Renal pelvis (tissue), 4 donors: ENCODE results near the gene STBD1. TPM values are rescaled to one million over a fixed set of nuclear protein-coding genes. Genes with fewer than 3 reads are reported as not detected.
"Not testable (repeated sequence)": the region's sequence is repeated elsewhere in the genome, so short reads cannot be mapped to it uniquely, and the experiment has no call there.

ENCODE experiments used
- DNase-seq: peaks from one replicate; pipeline ENCODE4 v3.0.0-alpha.2; 2013
- polyA plus RNA-seq, 3 donors: library from polyadenylated mRNA; unstranded; fragments of 120-200 nt; gene quantifications; one replicate each; pipeline ENCODE4 v1.2.1, GENCODE V29; 2013; ENCODE audit not compliant: insufficient read length in 3 of 3

The STBD1 gene
- polyA plus RNA-seq, 3 donors, result 1.7 to 2.6 (median 2.0) TPM

DNA sequence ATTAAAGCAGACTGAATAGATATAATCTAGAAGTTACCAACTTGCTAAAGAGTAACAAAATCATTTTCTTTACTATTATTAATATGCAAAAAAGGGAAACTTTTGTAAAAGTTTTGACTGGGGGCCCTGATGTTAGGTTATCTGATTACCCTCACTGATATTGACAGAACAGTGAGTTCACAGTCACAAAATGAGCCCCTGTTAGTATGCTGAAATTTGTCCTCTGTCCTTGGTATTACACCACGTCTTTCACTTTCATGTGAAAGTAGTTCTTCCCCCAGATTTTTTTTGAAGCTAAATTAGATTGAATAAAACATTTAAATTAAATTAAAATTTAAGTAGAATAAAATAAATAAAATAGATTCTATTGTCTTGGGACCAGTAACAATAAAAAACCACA lies 5.9 kb downstream of the STBD1 start:
- no peak for DNase-seq

GRCh38 chr4:76313547-76313946 lies 7.0 kb downstream of the STBD1 start:
- no peak for DNase-seq

DNA sequence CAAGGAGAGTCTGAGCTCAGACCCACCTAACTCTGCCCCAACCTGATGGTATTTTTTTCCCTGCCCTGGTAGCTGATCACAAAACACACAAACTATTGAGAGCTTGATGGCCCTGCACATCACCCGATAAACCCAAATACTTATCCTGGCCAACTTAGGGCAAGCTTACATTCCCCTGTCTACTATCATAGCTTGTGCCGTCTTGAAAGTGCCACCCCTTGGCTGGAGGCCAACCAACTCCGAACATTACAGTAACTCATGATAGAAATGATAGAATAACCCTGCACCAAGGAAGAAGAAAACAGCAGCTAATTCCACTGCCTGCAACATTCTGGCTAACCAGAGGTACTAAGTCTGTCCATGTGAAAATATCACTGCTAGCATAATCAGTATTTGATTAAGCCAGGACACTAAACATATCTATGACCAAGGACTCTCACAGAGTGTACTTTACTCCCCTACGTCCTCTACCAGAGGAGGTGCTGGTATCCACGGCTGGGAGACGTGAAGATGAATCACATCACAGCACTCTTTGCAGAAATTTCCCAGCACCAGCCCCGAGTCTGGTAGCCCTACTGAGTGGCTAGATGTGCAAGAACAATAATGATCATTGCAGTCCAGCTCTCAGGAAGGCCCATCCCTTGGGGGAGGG lies 8.9 kb downstream of the STBD1 start:
- DNase-seq, result no peak

DNA sequence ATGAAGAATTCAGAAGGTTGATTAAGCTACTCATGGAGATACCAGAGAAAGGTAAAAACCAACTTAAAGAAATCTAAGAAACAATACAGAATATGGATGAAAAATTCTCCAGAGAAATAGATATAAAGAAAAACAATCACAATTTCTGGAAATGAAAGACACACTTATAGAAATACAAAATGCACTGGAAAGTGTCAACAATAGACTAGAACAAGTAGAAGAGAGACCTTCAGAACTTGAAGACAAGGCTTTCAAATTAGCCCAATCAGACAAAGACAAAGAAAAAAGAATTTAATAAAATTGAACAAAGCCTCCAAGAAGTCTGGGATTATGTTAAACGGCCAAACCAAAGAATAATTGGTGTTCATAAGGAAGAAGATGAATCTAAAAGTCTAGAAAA lies 9.6 kb downstream of the STBD1 start:
- DNase-seq, result no peak

DNA sequence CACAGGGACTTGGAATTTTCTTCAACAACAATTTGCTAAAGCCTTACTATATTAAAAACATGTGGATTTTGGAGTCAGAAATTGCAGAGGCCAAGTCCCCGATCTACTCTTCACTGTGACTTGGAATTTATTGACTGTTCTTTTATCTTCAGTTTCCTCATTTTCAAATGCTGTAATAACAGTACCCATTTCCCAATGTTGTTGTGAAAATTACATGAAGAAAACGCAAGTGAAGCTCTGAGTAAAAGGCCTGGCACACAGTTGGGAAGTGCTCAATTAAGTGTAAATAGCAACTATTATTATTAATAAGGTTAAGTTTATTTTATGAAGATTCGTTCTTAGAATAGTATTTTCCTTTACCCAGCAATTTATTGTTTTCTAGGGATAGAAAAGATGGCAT lies 15.7 kb downstream of the STBD1 start:
- DNase-seq, result no peak

GRCh38 chr4:76325072-76325471 lies 18.5 kb downstream of the STBD1 start:
- DNase-seq, result no peak

DNA sequence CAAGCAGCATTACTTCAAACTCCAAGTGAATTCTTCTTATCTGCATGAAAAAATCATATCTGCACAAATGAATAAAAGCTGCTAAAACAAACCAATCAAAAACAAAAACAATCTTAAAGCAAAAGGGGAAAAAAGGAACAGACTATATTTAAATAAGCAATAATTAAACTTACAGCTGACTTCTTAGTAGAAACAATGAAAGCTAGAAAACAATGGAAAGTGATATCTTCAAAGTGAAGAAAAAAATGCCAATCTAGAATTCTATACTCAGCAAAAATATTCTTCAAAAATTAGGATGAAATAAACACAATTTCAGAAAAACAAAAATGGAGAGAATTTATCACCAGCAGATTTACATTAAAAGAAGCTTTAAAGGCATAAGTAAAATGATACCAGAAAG lies 20.0 kb downstream of the STBD1 start:
- DNase-seq, result no peak

GRCh38 chr4:76334885-76335284 lies 28.4 kb downstream of the STBD1 start:
- DNase-seq, result no peak

GRCh38 chr4:76339364-76339763 lies 32.8 kb downstream of the STBD1 start:
- no peak for DNase-seq

DNA sequence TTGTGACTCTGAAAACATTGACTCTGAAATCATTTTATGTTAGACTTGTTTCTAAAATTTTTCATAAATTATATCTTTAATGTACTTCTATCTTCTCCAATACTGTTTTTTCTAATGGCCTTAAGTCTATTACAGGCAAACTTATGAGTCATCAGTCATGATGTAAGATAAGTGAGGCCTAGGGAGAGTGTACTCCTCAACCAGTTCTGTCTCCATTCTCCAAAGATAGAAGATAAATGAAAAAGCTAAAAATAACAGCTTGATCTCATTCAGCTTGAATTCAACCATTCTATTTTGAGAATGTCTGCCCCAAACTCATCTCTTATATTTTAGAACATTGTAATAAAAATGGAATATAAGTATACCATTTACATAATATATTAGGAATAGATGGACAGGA lies 34.5 kb downstream of the STBD1 start:
- DNase-seq, result no peak

- no peak for DNase-seq
These were observed 35.7 kb downstream of the STBD1 start for GRCh38 chr4:76342191-76342590.

GRCh38 chr4:76342803-76343202 lies 36.3 kb downstream of the STBD1 start:
- no peak for DNase-seq

- no peak for DNase-seq
These were observed 48.3 kb downstream of the STBD1 start for GRCh38 chr4:76354517-76355473.

DNA sequence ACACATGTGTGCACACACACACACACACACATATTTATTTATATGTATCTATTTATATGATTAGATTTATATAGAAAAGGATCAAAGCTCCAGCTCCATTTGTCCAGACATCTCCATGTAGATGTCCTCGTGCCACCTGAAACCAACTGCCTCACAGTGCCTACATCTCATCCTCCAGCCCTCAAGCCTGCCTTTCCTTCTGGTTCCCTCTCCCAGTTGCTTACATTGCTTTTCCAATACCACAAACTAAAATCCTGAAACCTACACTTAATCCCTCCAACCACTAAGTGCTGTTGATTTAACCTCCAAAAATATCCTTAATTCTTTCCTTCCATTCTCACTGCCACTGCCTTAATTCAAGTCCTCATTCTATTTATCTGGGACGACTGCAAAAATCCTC lies 51.4 kb downstream of the STBD1 start:
- no peak for DNase-seq

- DNase-seq, result not testable (repeated sequence)
These were observed 53.4 kb downstream of the STBD1 start for GRCh38 chr4:76359881-76360466.

Other genes with a start within 250 kb of the STBD1 start
- under 1 TPM; 0.27 to 0.86 (median 0.68) TPM for gene ART3, start 232.0 kb upstream of the STBD1 start, polyA plus RNA-seq
- 10 to 100 TPM; 67.3 to 93.6 (median 79.2) TPM for gene NUP54, start 158.3 kb upstream of the STBD1 start, polyA plus RNA-seq
- gene SCARB2, start 92.9 kb upstream of the STBD1 start, polyA plus RNA-seq, result 100 to 1,000 TPM; 154 to 171 (median 161) TPM
- 10 to 100 TPM in 1 of 3 donors, 1 to 10 TPM in 2; 6.6 to 10.4 (median 9.3) TPM for gene FAM47E, start 55.0 kb upstream of the STBD1 start, polyA plus RNA-seq
- gene CCDC158, start 114.4 kb downstream of the STBD1 start, polyA plus RNA-seq, result 1 to 10 TPM in 2 of 3 donors, under 1 TPM in 1; 0.56 to 1.1 (median 1.0) TPM
- 10 to 100 TPM; 36.8 to 41.2 (median 37.1) TPM for gene SHROOM3, start 128.5 kb downstream of the STBD1 start, polyA plus RNA-seq